ENCODE measurements around the gene RNF223. TPM values are rescaled to one million over a fixed set of nuclear protein-coding genes. Genes with fewer than 3 reads are reported as not detected.

RNF223 gene
- total and polyA plus RNA-seq, 2 donors (not counting 3 experiments of a cell fraction or from before 2014, with no cell fraction given), result not detected

DNA sequence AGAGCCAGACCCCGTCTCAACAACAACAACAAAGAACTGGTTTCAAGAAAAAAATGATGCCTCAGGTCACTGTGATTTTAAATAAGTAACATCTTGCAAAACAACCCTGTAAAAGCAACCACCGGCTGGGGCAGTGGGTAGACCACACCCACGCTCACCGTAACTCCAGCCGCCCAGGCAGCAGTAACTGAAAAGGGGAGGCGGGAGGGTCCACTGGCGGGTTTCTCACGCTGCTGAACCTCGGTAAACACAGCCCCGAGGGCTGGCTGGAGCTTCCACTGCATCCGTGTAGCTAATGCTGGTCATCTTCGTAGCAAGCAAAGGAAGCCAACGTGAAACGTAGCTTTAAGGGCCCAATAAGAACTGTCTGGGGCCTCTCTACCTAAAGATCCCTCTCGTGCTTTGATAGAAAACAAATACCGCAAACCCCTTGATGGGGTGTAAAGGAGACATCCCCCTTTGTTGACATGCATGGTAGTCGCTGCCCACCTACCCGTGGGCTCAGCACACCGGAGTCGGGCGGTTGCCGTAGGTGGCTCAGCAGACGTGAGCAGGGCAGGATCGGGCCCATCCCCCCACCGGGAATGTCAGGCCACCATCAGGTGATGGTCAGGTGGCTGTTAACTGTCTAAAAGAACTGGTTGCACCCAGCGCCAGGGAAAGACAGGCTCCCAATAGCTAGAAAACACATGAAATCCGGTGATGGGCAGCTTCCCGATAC lies 37.6 kb upstream of the RNF223 start:
- Histone ChIP-seq H3K9me3 (replicated peaks; ENCODE audit: control insufficient read depth, insufficient read depth, low read length) (no peaks in the 10 kb centered on the region), H3K27me3 (ENCODE audit: control insufficient read depth in 2 of 2, insufficient read depth in 2 of 2, low read length in 2 of 2) (no peaks in the 10 kb centered on the region), H4K20me1 (replicated peaks; ENCODE audit: control insufficient read depth, extremely low read depth, insufficient read depth, low read length) (no peaks in the 10 kb centered on the region), H3K36me3 (ENCODE audit: control insufficient read depth in 2 of 2, extremely low read depth in 1 of 2, insufficient read depth in 2 of 2, low read length in 2 of 2) (no peaks in the 10 kb centered on the region), H3K4me1 (ENCODE audit: control insufficient read depth, extremely low read depth, insufficient read depth, low read length) (no peaks in the 10 kb centered on the region), H3K9me1 (replicated peaks; ENCODE audit: control insufficient read depth, extremely low read depth, insufficient read depth, low read length) (no peaks in the 10 kb centered on the region), H3K9ac (replicated peaks; ENCODE audit: extremely low read depth, insufficient read depth, low read length) (no peak overlapping the region), H3K4me2 (ENCODE audit: insufficient read depth, low read length) (no peak overlapping the region), H3K27ac (ENCODE audit: insufficient read depth, low read depth, low read length) (no peak overlapping the region), H2AFZ (ENCODE audit: low read depth, low read length) (no peak overlapping the region), H3K79me2 (ENCODE audit: control insufficient read depth, insufficient read depth, low read length) (peaks cover 2% of the 10 kb centered on the region), H3K4me3 (replicated peaks in 1 of 3; ENCODE audit: insufficient read depth in 1 of 3, low read depth in 1 of 3, low read length in 3 of 3) (no peak overlapping the region)
- CTCF ChIA-PET, result no interaction called here
- TF ChIP-seq GATA2 (IDR thresholded peaks at IDR 0.05; ENCODE audit: insufficient read depth, insufficient read length, low read depth, low read length), result no peak
- no peak for TF ChIP-seq MYC (IDR thresholded peaks at IDR 0.05; ENCODE audit: low read depth, low read length)
- TF ChIP-seq EZH2 (IDR thresholded peaks at IDR 0.05; ENCODE audit: borderline replicate concordance, low read depth, low read length, severe bottlenecking), result no peak
- TF ChIP-seq POLR2AphosphoS5 (IDR thresholded peaks at IDR 0.05; ENCODE audit: insufficient read depth, low read depth, low read length), result no peak
- no peak for TF ChIP-seq FOS (IDR thresholded peaks at IDR 0.05; ENCODE audit: borderline replicate concordance, insufficient read depth, low read length)
- TF ChIP-seq POLR2A (IDR thresholded peaks at IDR 0.05; ENCODE audit: low read depth, low read length), result no peak
- no peak for TF ChIP-seq JUN (IDR thresholded peaks at IDR 0.05; ENCODE audit: borderline replicate concordance, insufficient read depth, insufficient read length, low read depth)
- TF ChIP-seq, protein P1, sequence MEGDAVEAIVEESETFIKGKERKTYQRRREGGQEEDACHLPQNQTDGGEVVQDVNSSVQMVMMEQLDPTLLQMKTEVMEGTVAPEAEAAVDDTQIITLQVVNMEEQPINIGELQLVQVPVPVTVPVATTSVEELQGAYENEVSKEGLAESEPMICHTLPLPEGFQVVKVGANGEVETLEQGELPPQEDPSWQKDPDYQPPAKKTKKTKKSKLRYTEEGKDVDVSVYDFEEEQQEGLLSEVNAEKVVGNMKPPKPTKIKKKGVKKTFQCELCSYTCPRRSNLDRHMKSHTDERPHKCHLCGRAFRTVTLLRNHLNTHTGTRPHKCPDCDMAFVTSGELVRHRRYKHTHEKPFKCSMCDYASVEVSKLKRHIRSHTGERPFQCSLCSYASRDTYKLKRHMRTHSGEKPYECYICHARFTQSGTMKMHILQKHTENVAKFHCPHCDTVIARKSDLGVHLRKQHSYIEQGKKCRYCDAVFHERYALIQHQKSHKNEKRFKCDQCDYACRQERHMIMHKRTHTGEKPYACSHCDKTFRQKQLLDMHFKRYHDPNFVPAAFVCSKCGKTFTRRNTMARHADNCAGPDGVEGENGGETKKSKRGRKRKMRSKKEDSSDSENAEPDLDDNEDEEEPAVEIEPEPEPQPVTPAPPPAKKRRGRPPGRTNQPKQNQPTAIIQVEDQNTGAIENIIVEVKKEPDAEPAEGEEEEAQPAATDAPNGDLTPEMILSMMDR (IDR thresholded peaks at IDR 0.05; ENCODE audit: extremely low read depth in 1 of 2, insufficient read depth in 1 of 2, low read depth in 1 of 2, low read length in 2 of 2), result no peak
- intact Hi-C loops (cut with micrococcal nuclease) (no loop called here), dilution Hi-C loops (cut with MboI; ENCODE audit: extremely low pct_ligation_motif_present, low sequenced_read_pairs) (no loop called here)
- DNase-seq (ENCODE audit: low read depth, low spot score) (no peak), FAIRE-seq (no peak)
- POLR2A ChIA-PET, result no interaction called here
- BruUV-seq (replicated peaks), result no TSS peak
